PFSK-1 (cell line): ENCODE data around the gene SFXN1.

Source experiments
- FOXP2 ChIP-seq: optimal IDR thresholded peaks from 2 replicates; pipeline ENCODE3; 2011; ENCODE audit warnings: borderline replicate concordance, control low read depth, inconsistent platforms; ENCODE audit not compliant: insufficient read depth; ENCODE audit errors: extremely low read length, extremely low read depth
- POLR2AphosphoS5 ChIP-seq: IDR thresholded peaks from 2 replicates; pipeline ENCODE4 v1.6.1; 2012; ENCODE audit warnings: low read depth, mild to moderate bottlenecking, control low read depth, low read length, moderate library complexity
- REST ChIP-seq, 2 experiments: IDR thresholded peaks; 2 replicates each; pipeline versions ENCODE4 v1.6.1 to v1.8.0; 2011 to 2012; ENCODE audit warnings: low read depth in 2 of 2, low read length in 2 of 2, control low read depth in 1 of 2, inconsistent platforms in 1 of 2, mild to moderate bottlenecking in 1 of 2, moderate library complexity in 1 of 2; ENCODE audit not compliant: insufficient read depth in 1 of 2
- SIN3A ChIP-seq: IDR thresholded peaks from 2 replicates; pipeline ENCODE4 v1.6.1; 2012; ENCODE audit warnings: mild to moderate bottlenecking, low read length, moderate library complexity, borderline replicate concordance; ENCODE audit not compliant: insufficient read depth
- TAF1 ChIP-seq: IDR thresholded peaks from 2 replicates; pipeline ENCODE4 v1.6.1; 2012; ENCODE audit warnings: low read length, control low read depth, borderline replicate concordance; ENCODE audit not compliant: insufficient read depth

SFXN1 gene

GRCh38 chr5:175484829-175485228, 6.5 kb downstream of the SFXN1 start:
- no peak for TF ChIP-seq REST (IDR thresholded peaks at IDR 0.05; ENCODE audit: insufficient read depth in 1 of 2, low read depth in 2 of 2, low read length in 2 of 2)
- TF ChIP-seq FOXP2, result no peak
- no peak for TF ChIP-seq TAF1
- TF ChIP-seq POLR2AphosphoS5, result no peak
- TF ChIP-seq SIN3A, result no peak

GRCh38 chr5:175485631-175486030, 7.3 kb downstream of the SFXN1 start:
- TF ChIP-seq SIN3A, result no peak
- TF ChIP-seq FOXP2, result no peak
- no peak for TF ChIP-seq REST (IDR thresholded peaks at IDR 0.05; ENCODE audit: insufficient read depth in 1 of 2, low read depth in 2 of 2, low read length in 2 of 2)
- TF ChIP-seq POLR2AphosphoS5, result no peak
- no peak for TF ChIP-seq TAF1

GRCh38 chr5:175487514-175488222, 9.3 kb downstream of the SFXN1 start:
- no peak for TF ChIP-seq REST (IDR thresholded peaks at IDR 0.05; ENCODE audit: insufficient read depth in 1 of 2, low read depth in 2 of 2, low read length in 2 of 2)

GRCh38 chr5:175489693-175490443, 11.5 kb downstream of the SFXN1 start:
- TF ChIP-seq TAF1 (no peak), SIN3A (no peak), FOXP2 (no peak), REST (IDR thresholded peaks at IDR 0.05; ENCODE audit: insufficient read depth in 1 of 2, low read depth in 2 of 2, low read length in 2 of 2) (no peak), POLR2AphosphoS5 (no peak)
